Hematopoietic multipotent progenitor cell treated with erythropoietin and hydrocortisone succinate and interleukin-3 and kit ligand, for 17 days (in vitro differentiated cells): ENCODE measurements around the gene ACSL6.

Experiments used
- DNase-seq: peaks from one replicate; pipeline ENCODE4 v3.0.0-alpha.2; 2015; ENCODE audit warnings: low spot score

ACSL6 gene

GRCh38 chr5:131979816-131980215, 31.6 kb downstream of the ACSL6 start:
- no peak for DNase-seq

- no peak for DNase-seq
Measured at GRCh38 chr5:131977212-131977604, 34.2 kb downstream of the ACSL6 start.

- no peak for DNase-seq
Measured at GRCh38 chr5:131976414-131977211, 34.8 kb downstream of the ACSL6 start.

- DNase-seq = no peak
Measured at GRCh38 chr5:131974956-131975726, 36.3 kb downstream of the ACSL6 start.

GRCh38 chr5:131974622-131974955, 36.9 kb downstream of the ACSL6 start:
- no peak for DNase-seq

GRCh38 chr5:131974016-131974415, 37.4 kb downstream of the ACSL6 start:
- DNase-seq = no peak

- DNase-seq = no peak
Measured at GRCh38 chr5:131973089-131973712, 38.3 kb downstream of the ACSL6 start.

- no peak for DNase-seq
Measured at GRCh38 chr5:131968396-131968954, 43.0 kb downstream of the ACSL6 start.

- DNase-seq = no peak
Measured at GRCh38 chr5:131966551-131966950, 44.9 kb downstream of the ACSL6 start.

GRCh38 chr5:131965826-131966415, 45.5 kb downstream of the ACSL6 start:
- DNase-seq = no peak

- no peak for DNase-seq
Measured at GRCh38 chr5:131959906-131960305, 51.6 kb downstream of the ACSL6 start.

- DNase-seq = no peak
Measured at GRCh38 chr5:131959136-131959535, 52.3 kb downstream of the ACSL6 start.

GRCh38 chr5:131957721-131958441, 53.6 kb downstream of the ACSL6 start:
- no peak for DNase-seq

- DNase-seq = no peak
Measured at GRCh38 chr5:131953969-131954368, 57.5 kb downstream of the ACSL6 start.

GRCh38 chr5:131952301-131952857, 59.1 kb downstream of the ACSL6 start:
- DNase-seq = no peak

GRCh38 chr5:131950706-131951105, 60.8 kb downstream of the ACSL6 start:
- no peak for DNase-seq

GRCh38 chr5:131947445-131947844, 64.0 kb downstream of the ACSL6 start:
- DNase-seq = no peak

- DNase-seq = no peak
Measured at GRCh38 chr5:131945551-131946168, 65.8 kb downstream of the ACSL6 start, which contains the start of gene MEIKIN. TSS of gene MEIKIN (minus strand) at chr5:131945663. CDS start at chr5:131945505, 158 bp downstream.

- no peak for DNase-seq
Measured at GRCh38 chr5:131944702-131945550, 66.5 kb downstream of the ACSL6 start.

GRCh38 chr5:131943916-131944315, 67.5 kb downstream of the ACSL6 start:
- no peak for DNase-seq
